Epithelial cell of proximal tubule (primary cell): ENCODE measurements around the gene CBX4. TPM values are rescaled to one million over a fixed set of nuclear protein-coding genes. Genes with fewer than 3 reads are reported as not detected.

Experiments
- DNase-seq: peaks from one replicate; pipeline ENCODE4 v3.0.0-alpha.2; 2011; ENCODE audit warnings: low read depth
- H3K4me3 ChIP-seq: 2 replicates; pipeline ENCODE4 v1.5.1; 2011; ENCODE audit warnings: low read depth, mild to moderate bottlenecking, low read length
- total RNA-seq: library from RNA; depleted of rRNA; stranded (reverse); fragments of >200 nt; gene quantifications from 2 replicates; pipeline ENCODE4 v1.2.3, GENCODE V29; 2015
- TF ChIP-seq, protein P1 (sequence below): conservative IDR thresholded peaks from 2 replicates; pipeline ENCODE4 v1.5.1; 2012; ENCODE audit warnings: low read depth, mild to moderate bottlenecking, low read length

The CBX4 gene
- total RNA-seq, 1 donor from 2014 or later: 4.8 TPM

GRCh38 chr17:79814127-79814973 is 24.9 kb downstream of the CBX4 start:
- no peak for DNase-seq
- TF ChIP-seq, protein P1, sequence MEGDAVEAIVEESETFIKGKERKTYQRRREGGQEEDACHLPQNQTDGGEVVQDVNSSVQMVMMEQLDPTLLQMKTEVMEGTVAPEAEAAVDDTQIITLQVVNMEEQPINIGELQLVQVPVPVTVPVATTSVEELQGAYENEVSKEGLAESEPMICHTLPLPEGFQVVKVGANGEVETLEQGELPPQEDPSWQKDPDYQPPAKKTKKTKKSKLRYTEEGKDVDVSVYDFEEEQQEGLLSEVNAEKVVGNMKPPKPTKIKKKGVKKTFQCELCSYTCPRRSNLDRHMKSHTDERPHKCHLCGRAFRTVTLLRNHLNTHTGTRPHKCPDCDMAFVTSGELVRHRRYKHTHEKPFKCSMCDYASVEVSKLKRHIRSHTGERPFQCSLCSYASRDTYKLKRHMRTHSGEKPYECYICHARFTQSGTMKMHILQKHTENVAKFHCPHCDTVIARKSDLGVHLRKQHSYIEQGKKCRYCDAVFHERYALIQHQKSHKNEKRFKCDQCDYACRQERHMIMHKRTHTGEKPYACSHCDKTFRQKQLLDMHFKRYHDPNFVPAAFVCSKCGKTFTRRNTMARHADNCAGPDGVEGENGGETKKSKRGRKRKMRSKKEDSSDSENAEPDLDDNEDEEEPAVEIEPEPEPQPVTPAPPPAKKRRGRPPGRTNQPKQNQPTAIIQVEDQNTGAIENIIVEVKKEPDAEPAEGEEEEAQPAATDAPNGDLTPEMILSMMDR: no peak
- peak overlapping the region; percentile 20 for H3K4me3 ChIP-seq

DNA sequence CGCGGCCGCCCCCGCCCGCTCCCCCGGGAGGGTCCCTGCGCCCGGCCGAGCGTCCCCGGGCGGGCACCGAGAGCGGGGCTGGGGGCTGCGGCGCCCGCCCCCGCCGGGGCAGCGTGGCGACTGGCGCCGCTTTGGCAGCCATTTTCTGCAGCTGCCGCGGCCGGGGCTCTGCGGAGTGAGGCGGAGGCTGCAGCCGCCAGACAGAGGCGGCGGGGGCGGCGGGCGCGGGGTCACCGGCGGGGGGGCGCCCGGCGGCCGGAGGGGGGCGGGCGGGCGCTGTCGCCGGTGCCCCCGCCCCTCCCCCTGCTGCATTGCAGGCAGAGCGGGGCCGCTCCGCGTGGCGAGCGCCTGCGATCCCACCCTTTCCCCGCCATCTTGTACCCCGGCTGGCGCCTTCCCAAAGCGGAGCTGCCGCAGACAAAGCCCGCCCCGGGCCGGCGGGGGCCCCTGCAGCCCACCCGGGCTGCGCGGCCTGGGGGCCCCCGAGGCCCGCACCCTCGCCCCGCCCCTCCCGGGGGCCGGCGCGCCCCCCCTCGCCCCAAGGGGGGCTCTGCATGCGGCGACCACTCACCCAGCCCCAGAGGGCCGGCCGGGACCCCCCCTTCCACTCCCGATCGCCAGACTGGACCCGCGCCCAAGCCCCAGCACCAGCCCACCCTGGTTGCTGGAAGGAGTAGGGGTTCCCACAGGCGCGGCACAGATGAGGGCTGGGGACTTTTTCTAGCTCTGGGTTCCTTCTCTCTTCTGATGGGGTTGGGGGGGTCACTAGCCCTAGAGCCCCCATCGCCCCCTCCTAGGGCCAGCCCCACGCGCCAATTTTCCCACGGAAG is 25.7 kb downstream of the CBX4 start:
- DNase-seq: no peak
- peak overlapping the region; percentile 44 for H3K4me3 ChIP-seq
- TF ChIP-seq, protein P1: no peak

- TF ChIP-seq, protein P1: no peak
- H3K4me3 ChIP-seq: peak overlapping the region; percentile 44
- no peak for DNase-seq
Observed at GRCh38 chr17:79812353-79813258, 26.6 kb downstream of the CBX4 start.

GRCh38 chr17:79811868-79812352 is 27.3 kb downstream of the CBX4 start:
- H3K4me3 ChIP-seq: peak overlapping the region; percentile 10
- TF ChIP-seq, protein P1: no peak
- DNase-seq: no peak

GRCh38 chr17:79811011-79811867 is 28.0 kb downstream of the CBX4 start:
- no peak for DNase-seq
- TF ChIP-seq, protein P1: peak; percentile 69
- H3K4me3 ChIP-seq: peak overlapping the region; percentile 10
